Erythroblast (primary cell): ENCODE measurements around the gene C20orf144.

Experiments
- GATA1 ChIP-seq: IDR thresholded peaks from 2 replicates; pipeline ENCODE4 v1.6.1; 2011; ENCODE audit warnings: low read depth, mild to moderate bottlenecking, control low read depth, low read length, moderate library complexity
- POLR2A ChIP-seq: IDR thresholded peaks from 2 replicates; pipeline ENCODE4 v1.6.1; 2011; ENCODE audit warnings: mild to moderate bottlenecking, low read length

DNA sequence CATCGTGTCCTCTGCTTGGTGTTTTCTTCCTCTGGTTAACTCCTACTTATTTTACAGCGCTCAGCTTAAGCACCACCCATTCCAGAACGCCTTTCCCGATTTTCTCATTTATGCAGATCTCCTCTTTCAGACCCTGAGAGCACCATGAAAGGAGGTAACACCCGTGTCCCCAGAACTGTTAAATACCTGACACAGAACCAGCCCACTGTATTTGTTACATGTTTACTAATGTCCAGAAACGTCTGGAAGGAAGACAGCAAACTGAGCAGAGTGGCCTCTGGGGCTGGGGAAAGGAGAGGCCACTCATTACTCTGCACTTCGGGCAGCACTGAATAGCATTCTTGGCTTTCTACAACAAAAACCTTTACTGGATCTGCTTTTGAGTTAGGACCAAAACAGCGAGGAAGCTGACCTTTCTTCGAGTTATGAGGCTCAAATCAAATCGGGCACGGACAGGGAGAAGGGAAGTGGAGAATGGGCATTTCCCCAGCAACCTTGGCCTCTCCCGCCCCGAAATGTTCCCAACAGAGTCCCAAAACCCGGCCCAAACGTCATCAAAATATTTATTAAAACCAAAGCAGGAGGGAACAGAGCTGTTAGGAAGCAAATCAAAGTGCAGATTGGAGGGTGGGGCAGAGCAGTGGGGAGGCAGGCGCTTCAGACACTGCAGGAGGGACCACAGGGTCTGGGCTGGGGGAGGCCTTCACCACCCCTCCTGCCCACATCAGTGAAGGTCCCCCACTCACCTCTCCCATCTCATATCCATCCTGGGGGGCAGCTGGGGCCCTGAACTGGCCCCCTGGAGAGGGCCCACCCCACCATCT, 13.2 kb downstream of the C20orf144 start:
- TF ChIP-seq POLR2A (no peak), GATA1 (no peak)
